Activated CD8-positive, alpha-beta T cell treated with anti-CD3 and anti-CD28 coated beads, Interleukin-2, amount 10 ng/mL, durations not matched to agents 7 days and 5 days (primary cell): ENCODE measurements around the gene ARMC9. TPM values are rescaled to one million over a fixed set of nuclear protein-coding genes. Genes with fewer than 3 reads are reported as not detected.
A peak's percentile ranks its signal among the peaks of the same experiment; 100 is the strongest.

Source experiments
- ATAC-seq: fragments of 150-1000 bp; cut with Tn5 transposase; one replicate; pipeline ENCODE4 v1.10.0; 2021; ENCODE audit warnings: moderate library complexity
- CTCF ChIA-PET: fragments of 350-600 bp; sonication (Branson Sonifier 250); formaldehyde crosslinking; loops from one replicate; lab custom pipeline; 2021; ENCODE audit warnings: antibody characterized with exemption; lab: Charles Lee
- POLR2A ChIA-PET: fragments of 350-600 bp; sonication (Branson Sonifier 250); formaldehyde crosslinking; loops from one replicate; lab custom pipeline; 2021; ENCODE audit warnings: antibody characterized with exemption; lab: Charles Lee
- DNase-seq: peaks from one replicate; pipeline ENCODE4 v3.0.0-alpha.2; 2020
- H3K27ac Mint-ChIP-seq: one replicate; pipeline ENCODE4 v1.8.0; 2021; ENCODE audit warnings: mild to moderate bottlenecking, mixed read lengths
- H3K27me3 Mint-ChIP-seq: one replicate; pipeline ENCODE4 v1.8.0; 2021; ENCODE audit warnings: low read depth, mixed read lengths
- H3K36me3 Mint-ChIP-seq: one replicate; pipeline ENCODE4 v1.8.0; 2021; ENCODE audit warnings: low read depth, mixed read lengths
- H3K4me1 Mint-ChIP-seq: one replicate; pipeline ENCODE4 v1.8.0; 2021; ENCODE audit warnings: low read depth, mixed read lengths
- H3K4me3 Mint-ChIP-seq: one replicate; pipeline ENCODE4 v1.8.0; 2021; ENCODE audit warnings: mild to moderate bottlenecking, mixed read lengths
- H3K9me3 Mint-ChIP-seq: one replicate; pipeline ENCODE4 v1.8.0; 2022; ENCODE audit warnings: mixed read lengths; ENCODE audit not compliant: insufficient read depth
- total RNA-seq, 2 experiments: library from RNA; stranded (reverse); gene quantifications; one replicate each; pipeline ENCODE4 v1.2.3, GENCODE V29; 2021

Gene ARMC9
- total RNA-seq, 2 experiments from 2014 or later, result 0.65 to 0.92 TPM

GRCh38 chr2:231387904-231388724 lies 189.7 kb downstream of the ARMC9 start:
- peaks cover 8% of the 10 kb centered on the region for H3K27me3 Mint-ChIP-seq
- ChIA-PET POLR2A (no interaction called here), CTCF (no interaction called here)
- H3K27ac Mint-ChIP-seq, result no peak overlapping the region
- DNase-seq (no peak), ATAC-seq (no peak)
- H3K4me3 Mint-ChIP-seq, result no peak overlapping the region
- H3K36me3 Mint-ChIP-seq, result no peaks in the 10 kb centered on the region
- H3K9me3 Mint-ChIP-seq, result no peaks in the 10 kb centered on the region
- peaks cover 11% of the 10 kb centered on the region for H3K4me1 Mint-ChIP-seq

GRCh38 chr2:231388725-231389346 lies 190.4 kb downstream of the ARMC9 start:
- peaks cover 8% of the 10 kb centered on the region for H3K27me3 Mint-ChIP-seq
- ChIA-PET CTCF (no interaction called here), POLR2A (no interaction called here)
- H3K9me3 Mint-ChIP-seq, result no peaks in the 10 kb centered on the region
- peaks cover 3% of the 10 kb centered on the region for H3K36me3 Mint-ChIP-seq
- no peak for ATAC-seq
- DNase-seq, result no peak
- H3K27ac Mint-ChIP-seq, result peak overlapping the region; percentile 6
- peaks cover 18% of the 10 kb centered on the region for H3K4me1 Mint-ChIP-seq
- H3K4me3 Mint-ChIP-seq, result no peak overlapping the region

GRCh38 chr2:231390667-231391066 lies 192.2 kb downstream of the ARMC9 start:
- Mint-ChIP-seq H3K4me3 (no peak overlapping the region), H3K4me1 (peaks cover 32% of the 10 kb centered on the region), H3K36me3 (peaks cover 11% of the 10 kb centered on the region), H3K27me3 (peaks cover 16% of the 10 kb centered on the region), H3K27ac (no peak overlapping the region), H3K9me3 (no peaks in the 10 kb centered on the region)
- no peak for ATAC-seq
- ChIA-PET CTCF (interaction anchor here (1.4 kb wide), 1 partner anchor 15 kb away, joined by 4 read pairs; no protein-coding TSS in a partner anchor), POLR2A (no interaction called here)
- no peak for DNase-seq

GRCh38 chr2:231391981-231392380 lies 193.6 kb downstream of the ARMC9 start:
- Mint-ChIP-seq H3K4me3 (no peak overlapping the region), H3K27me3 (peaks cover 17% of the 10 kb centered on the region), H3K9me3 (no peaks in the 10 kb centered on the region), H3K36me3 (peaks cover 11% of the 10 kb centered on the region), H3K27ac (peak overlapping the region; percentile 52), H3K4me1 (peaks cover 37% of the 10 kb centered on the region)
- CTCF ChIA-PET, result interaction anchor here (3.5 kb wide), 1 partner anchor 14 kb away, joined by 26 read pairs; no protein-coding TSS in a partner anchor
- POLR2A ChIA-PET, result interaction anchor here (1.1 kb wide), 1 partner anchor 72 kb away, joined by 3 read pairs; the partner anchor contains the start of gene NCL
- ATAC-seq (no peak), DNase-seq (no peak)

GRCh38 chr2:231392431-231393148 lies 194.2 kb downstream of the ARMC9 start:
- Mint-ChIP-seq H3K36me3 (peaks cover 11% of the 10 kb centered on the region), H3K4me3 (no peak overlapping the region), H3K4me1 (peaks cover 38% of the 10 kb centered on the region), H3K9me3 (no peaks in the 10 kb centered on the region), H3K27me3 (peaks cover 19% of the 10 kb centered on the region), H3K27ac (peak overlapping the region; percentile 95)
- CTCF ChIA-PET, result interaction anchor here (1.2 to 4.4 kb wide), 3 partner anchors 14 to 213 kb away, joined by 3 to 26 read pairs (median 19); no protein-coding TSS in a partner anchor
- ATAC-seq, result no peak
- no peak for DNase-seq
- POLR2A ChIA-PET, result interaction anchor here (0.6 to 1.1 kb wide), 2 partner anchors 63 to 71 kb away, joined by 3 read pairs; partner anchors contain the start of gene NCL

GRCh38 chr2:231393149-231394131 lies 195.0 kb downstream of the ARMC9 start:
- ChIA-PET CTCF (interaction anchor here (0.7 to 4.4 kb wide), 7 partner anchors 13 to 569 kb away, joined by 3 to 26 read pairs (median 4); no protein-coding TSS in a partner anchor), POLR2A (interaction anchor here (0.6 to 1.7 kb wide), 3 partner anchors 20 to 71 kb away, joined by 3 to 7 read pairs (median 4); partner anchors contain the start of gene NCL)
- Mint-ChIP-seq H3K9me3 (no peaks in the 10 kb centered on the region), H3K27ac (peak overlapping the region; percentile 95), H3K4me1 (peaks cover 38% of the 10 kb centered on the region), H3K36me3 (peaks cover 11% of the 10 kb centered on the region), H3K27me3 (peaks cover 19% of the 10 kb centered on the region), H3K4me3 (peak overlapping the region; percentile 72)
- peak; percentile 68 for ATAC-seq
- DNase-seq, result peak; percentile 72

- H3K27ac Mint-ChIP-seq, result peak overlapping the region; percentile 95
- CTCF ChIA-PET, result interaction anchor here (0.7 to 4.4 kb wide), 6 partner anchors 12 to 570 kb away, joined by 3 to 26 read pairs (median 4); no protein-coding TSS in a partner anchor
- peaks cover 16% of the 10 kb centered on the region for H3K27me3 Mint-ChIP-seq
- peaks cover 38% of the 10 kb centered on the region for H3K4me1 Mint-ChIP-seq
- DNase-seq (no peak), ATAC-seq (no peak)
- POLR2A ChIA-PET, result interaction anchor here (1.0 to 1.7 kb wide), 2 partner anchors 19 to 70 kb away, joined by 4 to 7 read pairs; partner anchors contain the start of gene NCL
- peaks cover 11% of the 10 kb centered on the region for H3K36me3 Mint-ChIP-seq
- no peaks in the 10 kb centered on the region for H3K9me3 Mint-ChIP-seq
- peak overlapping the region; percentile 48 for H3K4me3 Mint-ChIP-seq
These were observed 196.0 kb downstream of the ARMC9 start for GRCh38 chr2:231394211-231395141.

- Mint-ChIP-seq H3K9me3 (no peaks in the 10 kb centered on the region), H3K4me3 (peak within 1 kb of the TSS; percentile 48), H3K27me3 (peaks cover 16% of the 10 kb centered on the region), H3K27ac (peak within 1 kb of the TSS; percentile 95), H3K36me3 (peaks cover 11% of the 10 kb centered on the region), H3K4me1 (peaks cover 38% of the 10 kb centered on the region)
- ChIA-PET POLR2A (no interaction called here), CTCF (interaction anchor here (1.3 to 4.4 kb wide), 3 partner anchors 11 to 291 kb away, joined by 4 to 26 read pairs (median 19); no protein-coding TSS in a partner anchor)
- ATAC-seq (no peak), DNase-seq (no peak)
These were observed 197.0 kb downstream of the ARMC9 start, which contains the start of gene B3GNT7 for GRCh38 chr2:231395188-231396057. TSS of gene B3GNT7 (plus strand) at chr2:231395710. CDS start at chr2:231395804, 94 bp downstream.
